Activated CD8-positive, alpha-beta memory T cell treated with anti-CD3 and anti-CD28 coated beads for 4 hours (primary cell): ENCODE measurements around the gene MUSTN1.

ENCODE experiments used
- DNase-seq, 2 donors: peaks; one replicate each; pipeline ENCODE4 v3.0.0-alpha.2; 2020; ENCODE audit warnings: low read depth in 2 of 2

Gene MUSTN1

DNA sequence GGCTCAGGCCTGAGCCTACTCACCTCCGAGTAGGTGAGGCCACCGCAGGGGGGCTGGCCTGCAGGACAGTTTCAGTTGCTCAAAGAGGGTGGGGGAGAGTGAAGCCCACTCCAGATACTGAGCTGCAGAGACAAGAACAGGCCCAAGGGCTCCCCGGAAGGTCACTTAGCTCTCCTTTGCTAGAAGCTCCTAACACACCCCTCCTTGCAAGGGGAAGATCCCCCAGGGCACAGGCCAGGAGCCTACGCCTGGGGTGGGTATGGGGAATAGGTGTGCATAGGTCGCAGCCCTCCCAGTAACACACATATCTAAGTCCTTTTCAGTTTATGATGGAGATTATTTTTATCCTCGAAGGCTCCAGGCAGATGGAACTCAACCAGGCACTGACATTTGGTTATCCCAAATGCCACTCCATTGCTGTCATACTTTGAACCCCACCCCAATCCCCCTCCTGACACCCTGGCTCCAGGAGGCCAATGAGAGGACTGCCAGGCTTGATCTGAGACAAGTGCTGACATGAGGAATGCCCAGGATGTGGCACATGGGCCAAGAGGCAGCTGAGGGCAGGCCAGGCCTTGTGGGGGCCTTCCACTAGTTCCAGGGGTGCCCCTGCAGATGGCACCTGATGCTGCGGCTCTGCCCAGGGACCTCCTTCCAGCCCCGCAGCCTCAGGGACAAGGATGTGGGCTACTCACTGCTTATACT is 1.1 kb upstream of the MUSTN1 start:
- no peak for DNase-seq

DNA sequence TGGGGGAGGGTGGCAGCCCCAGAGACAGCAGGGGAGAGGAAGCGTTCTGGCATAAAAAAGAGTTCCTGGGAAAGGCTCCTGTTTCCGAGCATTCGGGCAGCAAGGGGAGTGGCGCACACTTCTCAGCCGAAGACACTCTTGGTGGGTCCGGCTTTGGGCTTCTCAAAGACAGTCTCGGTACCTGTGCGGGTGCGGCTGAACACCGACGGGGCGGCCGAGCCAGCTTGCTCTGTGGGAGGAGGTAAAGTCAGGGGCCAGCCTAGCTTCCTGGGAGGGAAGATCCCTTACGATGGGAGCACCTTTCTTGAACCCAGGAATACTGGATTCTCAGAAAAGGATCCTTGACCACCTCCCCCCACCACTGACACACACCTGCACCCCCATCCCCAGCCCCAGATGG is 1.6 kb downstream of the MUSTN1 start:
- no peak for DNase-seq

DNA sequence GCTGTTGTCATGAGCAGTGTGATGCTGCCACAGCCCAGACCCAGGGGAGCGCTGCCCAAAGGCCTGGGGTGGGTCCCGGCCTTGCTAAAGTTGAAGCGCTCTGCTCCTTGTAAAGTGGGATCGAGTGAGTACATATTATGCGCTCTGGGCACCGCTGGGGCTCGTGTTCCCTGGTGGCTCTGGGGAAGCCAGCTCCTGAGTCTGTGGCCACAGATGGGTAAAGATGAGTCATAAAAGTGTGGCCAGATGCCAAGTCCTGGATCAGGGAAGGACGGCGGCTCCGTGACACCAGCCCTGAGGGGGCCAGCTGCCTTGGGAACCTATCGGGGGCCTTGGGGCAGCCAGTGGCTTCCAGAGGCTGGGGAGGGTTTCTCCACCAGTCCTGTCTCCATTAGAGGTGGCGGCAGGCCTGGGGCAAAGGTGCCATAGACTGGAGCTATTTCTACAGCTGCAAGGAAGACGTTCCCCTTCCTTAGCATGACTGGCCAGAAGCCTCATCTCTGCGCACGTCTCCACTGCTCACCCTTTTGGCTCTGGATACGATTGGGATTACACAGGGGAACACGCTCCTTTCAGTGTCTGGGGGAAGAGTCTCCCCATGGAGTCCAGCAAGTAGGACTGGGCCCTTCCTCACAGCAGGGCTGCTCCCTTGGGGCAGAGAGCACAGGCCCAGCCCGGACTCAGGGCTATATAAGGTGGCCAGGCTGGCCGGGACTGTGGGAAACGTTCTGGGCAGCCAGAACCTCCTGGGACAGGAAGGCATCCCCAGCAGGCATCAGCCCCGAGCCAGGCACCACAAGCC is 3.1 kb downstream of the MUSTN1 start:
- no peak for DNase-seq

DNA sequence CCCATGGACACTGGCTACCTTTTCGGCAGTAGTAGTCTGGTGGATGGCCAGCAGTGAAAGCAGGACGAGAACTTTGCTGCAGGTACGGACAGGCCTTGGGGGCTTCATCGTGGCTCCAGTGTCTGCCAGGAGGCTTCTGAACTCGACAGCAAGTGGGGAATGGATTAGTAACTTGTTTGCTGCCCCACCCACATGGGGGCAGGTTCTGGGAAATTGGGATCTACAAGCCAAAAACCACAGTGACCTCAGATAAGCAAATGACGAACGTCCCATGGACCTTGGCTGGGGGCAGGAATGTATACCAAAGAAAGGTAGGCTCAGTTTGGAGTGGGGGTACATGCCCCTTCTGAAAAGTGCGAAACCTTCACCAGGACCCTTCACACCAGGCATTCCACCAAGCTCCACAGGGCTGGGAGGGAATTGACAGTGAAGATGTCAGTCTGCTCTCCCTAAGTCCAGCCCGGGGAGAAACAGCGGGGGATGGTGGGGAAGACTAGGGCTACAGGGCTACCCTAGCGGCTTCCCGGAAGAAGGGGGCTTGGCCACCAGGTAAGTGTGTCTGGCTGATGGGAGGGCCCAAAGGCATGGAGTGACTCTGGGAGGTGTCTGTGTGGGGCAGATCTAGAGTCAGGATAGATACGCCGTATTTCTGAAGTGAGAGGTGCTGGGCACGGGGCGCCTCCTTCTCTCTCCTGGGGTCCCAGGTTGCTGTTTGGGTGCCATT is 4.1 kb downstream of the MUSTN1 start, which contains the start of gene ITIH4:
ITIH4 (minus strand) TSS at position 138 of the 724 bp plus-strand sequence; CDS start at position 108, 30 bp downstream.
- DNase-seq = no peak

DNA sequence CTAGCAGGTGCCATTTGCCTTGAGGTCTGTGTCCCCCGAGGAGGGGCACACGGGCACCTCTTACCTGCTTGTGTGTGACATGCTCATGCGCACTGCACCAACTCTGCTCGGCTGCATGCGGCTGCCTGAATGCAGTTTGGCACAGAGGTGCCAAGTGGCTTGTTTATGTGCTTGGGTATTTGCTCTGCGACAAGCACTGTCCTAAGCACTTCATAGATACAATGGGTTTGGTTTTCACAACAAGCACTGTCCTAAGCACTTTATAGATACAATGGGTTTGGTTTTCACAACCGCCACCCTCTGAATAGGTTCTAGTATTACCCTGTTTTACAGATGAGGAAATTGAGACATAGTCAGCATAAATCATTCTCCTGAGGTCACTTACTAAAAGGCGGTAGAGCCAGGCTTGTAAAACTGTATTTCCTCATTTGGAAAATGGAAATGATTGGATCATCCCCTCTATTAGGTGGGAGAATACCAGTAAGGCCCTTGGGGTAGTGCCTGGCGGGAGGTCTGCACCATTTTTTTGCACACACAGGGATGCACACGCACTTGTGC is 4.8 kb downstream of the MUSTN1 start:
- DNase-seq = no peak

DNA sequence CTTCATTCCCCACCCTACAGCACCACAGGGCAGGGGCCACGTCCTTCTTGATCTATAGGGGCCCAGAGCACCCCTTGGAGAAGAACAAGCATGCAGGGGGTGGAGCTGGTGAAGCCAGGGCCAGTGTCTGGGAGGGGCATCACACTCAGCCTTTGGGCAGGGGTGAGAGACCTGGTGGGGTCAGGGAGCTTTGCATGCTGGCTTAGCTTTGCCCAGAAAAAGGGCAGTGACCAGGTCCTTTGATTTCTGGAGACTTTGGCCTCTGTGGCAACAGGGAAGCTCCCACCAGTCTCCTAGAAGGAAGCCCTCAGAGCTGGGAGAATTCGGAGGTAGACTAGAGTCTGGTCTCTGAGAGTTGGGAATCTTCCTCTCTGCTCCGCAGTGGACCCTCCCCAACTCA is 5.3 kb downstream of the MUSTN1 start:
- no peak for DNase-seq

DNA sequence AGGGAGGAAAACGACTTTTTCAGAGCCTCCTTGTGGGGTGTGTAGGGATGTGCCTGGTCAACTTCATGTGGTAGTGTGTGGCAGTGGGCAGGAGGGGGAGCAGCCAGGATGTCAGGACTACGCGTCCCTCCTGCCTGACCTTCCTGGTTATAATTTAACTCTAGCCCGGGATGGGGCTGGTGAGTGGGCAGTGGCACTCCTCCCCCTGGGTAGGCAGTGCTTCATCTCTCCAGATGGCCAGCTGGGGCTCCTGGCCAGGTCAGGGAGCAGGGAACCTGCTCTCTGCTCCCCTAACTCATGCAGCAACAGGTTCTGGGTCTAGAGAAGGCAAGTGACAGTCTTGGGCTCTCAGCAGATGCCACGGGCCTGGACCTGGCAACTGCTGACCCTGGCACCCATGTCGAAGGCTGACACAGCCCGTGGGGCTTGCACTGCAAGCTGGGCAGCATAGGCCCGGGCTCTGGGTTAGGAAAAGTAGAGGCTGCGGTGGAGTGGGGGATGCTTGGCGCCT is 6.9 kb downstream of the MUSTN1 start:
- DNase-seq = no peak

DNA sequence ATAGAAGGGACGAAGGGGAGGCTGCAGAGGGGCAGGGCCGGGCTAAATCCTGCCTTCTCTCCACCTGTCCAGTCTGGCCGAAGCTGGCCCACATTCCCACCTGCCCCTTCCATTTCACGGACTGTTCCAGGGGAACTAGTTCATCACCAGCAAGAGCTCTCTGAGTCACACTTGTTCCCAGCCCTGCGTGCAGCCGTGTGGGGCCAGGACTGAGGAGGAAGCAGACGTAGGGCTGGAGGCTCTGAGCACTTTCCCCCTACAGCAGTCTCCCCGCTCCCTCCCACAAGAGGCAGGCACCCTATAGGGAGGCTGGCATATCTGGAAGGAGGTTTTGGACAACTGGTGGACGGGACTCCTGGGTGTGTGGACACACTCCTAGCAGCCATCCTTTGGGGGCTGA is 7.4 kb downstream of the MUSTN1 start:
- DNase-seq = no peak

DNA sequence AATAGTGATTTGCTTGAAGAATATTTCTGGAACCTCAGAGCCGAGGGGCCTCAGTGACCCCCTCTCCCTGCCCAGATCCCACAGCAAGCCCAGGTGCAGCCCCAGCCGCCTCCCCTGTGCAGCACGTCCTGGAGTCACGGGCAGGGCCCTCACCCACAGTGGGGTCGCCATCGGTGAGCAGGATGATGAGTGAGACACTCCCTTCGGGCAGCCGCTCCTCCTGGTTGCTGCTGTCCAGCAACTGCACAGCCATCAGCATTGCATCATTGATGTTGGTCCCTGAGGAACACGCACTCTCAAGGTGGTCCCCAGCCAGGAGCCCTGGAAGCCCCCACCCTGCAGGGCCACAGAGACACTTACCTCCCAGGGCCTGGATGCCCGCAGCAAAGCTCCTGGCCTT is 10.8 kb downstream of the MUSTN1 start:
- no peak for DNase-seq

DNA sequence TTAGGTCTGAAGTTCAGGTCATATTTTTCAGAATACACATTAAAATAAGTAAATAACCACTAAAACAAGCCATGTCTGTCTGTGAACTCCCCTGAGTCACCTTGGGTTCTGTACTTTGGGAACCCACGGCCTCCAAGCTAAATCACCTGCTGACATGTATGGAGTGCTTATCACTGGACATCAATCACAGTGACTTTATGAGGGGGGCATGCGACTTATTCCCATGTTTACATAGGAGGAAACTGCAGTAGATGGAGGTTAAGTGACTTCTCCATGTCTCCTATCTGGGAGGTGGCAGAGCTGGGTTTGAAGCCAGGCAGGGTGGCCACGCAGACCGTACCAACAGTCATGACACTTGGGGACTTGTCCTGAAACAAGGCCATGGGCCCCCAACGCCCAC is 12.5 kb downstream of the MUSTN1 start:
- no peak for DNase-seq

DNA sequence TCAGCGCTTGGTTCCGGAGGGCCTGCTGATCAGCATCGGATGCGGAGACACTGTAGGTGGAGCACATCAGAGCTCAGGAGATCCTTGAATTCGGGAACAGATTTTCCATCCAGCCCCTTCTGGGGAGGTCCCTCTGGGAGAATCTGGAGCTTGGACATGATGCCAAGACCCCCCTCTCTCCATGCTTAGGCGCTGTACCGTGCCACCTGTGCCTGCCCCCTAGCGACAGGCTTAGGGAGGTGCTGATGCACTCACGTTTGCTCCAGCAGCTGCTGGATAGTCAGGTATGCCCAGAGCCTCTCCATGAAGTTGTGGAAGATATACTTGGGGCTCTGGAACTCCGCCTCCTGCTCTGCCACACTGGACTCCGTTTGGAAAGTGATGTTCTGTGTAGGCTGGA is 14.1 kb downstream of the MUSTN1 start:
- no peak for DNase-seq

DNA sequence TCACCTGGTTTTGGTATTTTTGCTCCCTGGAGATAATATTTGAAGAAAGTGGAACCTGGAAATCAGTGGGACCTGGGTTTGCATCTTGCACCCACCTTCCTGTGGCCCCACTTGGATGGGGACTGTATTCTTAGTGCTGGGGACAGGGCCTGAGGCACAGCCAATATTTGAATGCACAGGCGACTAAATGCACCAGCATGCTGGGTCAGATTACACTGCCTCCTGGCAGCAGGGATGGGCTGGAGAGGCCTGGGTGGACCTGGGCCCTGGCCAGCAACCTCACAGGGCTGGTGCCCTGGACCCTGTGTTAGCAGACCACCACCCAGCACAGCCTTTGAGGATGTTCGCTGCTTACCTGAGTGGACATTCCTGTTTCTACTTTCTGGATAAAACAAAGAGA is 14.9 kb downstream of the MUSTN1 start:
- DNase-seq = no peak

DNA sequence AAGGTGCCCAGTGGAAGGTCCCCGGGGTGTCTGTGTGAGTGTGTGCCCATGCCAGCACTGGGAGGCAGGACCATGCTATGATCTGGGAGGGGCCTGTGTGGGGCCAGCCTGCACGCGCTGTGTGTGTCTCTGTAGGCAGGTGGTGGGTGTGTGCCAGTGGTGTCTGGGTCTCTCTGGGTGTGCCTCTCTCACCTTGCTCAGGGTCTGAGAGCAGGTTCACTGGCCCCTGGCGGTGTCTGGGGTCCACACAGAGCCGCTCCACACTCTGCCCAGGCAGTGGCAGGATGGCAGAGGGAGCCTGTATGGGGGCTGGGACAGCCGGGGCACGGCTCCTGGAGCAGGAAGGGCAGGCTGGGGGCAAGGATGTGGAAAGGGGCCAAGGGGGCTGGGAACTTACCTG is 17.0 kb downstream of the MUSTN1 start:
- no peak for DNase-seq

DNA sequence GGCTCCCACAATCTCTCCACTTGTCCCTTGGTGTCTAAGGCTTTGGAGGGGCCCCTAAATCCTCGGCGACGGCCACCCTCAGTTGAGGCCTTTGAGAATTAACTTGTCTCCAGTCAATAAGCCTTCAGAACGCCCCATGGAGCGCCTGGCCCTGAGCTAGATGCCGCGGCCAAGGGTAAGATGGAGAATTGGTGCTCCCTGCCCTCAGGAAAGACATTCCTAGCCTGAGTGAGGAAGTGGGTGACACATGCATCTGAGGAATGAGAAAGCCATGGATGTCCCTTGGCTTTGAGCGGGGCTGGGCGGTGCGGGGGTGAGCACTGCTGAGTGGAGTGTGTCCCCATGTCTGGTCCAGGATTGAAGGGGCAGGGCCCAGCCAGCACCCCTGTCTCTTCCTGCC is 17.6 kb downstream of the MUSTN1 start:
- DNase-seq = no peak

DNA sequence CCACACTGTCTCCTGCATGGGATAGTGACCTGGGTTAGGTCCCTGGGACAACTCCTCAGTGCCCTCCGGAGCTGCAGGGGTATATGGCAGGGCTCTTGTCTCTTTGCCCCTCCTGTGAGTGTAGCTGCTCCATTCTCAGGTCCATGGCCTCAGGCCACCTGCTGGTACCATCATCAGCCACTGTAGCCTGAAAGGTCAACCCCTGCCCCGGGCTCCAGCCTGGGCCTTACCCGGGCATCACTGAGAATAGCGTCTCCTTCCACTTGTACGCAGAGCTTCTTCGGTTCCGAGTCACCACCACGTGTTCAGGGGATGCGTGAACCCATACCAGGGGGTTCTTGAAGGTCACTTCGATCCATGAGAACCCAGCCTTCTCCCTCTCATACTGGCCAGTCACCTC is 18.2 kb downstream of the MUSTN1 start:
- DNase-seq = no peak

DNA sequence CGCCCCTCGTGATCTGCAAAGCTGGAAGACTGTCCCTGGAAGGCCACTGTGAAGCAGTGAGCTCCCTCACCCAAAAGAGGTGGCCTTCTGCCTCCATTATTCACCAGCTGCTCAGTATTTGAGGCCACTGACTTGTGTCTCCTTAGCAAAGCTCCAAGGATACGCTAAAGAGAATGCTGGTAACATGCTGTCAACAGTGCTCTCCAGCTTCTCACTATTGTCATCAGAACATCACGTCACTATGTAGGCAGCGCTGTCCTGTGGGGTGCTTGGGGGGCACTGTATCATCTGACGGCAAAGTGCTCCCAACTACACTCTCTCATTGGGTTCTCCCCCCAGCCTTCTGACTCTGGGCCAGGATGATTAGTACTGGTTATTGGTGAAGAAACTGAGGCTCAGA is 18.6 kb downstream of the MUSTN1 start:
- DNase-seq = no peak

DNA sequence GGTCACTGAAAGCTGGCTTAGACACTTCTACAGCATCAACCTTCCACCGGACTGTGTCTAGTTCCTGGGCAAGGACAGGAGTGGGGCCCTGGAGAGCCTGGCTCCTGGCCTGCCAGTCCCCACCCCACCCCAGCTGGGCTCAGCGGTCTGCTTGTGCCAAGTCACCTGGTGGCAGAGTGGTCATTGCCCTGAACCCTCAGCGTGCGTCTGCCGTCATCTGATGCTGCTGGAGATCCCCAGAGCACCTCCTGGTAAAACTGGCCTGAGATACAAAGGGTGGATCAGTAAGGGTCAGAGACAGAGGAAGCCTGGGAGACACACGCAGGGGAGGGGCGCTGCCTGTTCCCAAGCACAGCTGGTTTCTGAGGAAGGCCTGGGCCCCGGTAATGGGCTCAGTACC is 21.0 kb downstream of the MUSTN1 start:
- no peak for DNase-seq

DNA sequence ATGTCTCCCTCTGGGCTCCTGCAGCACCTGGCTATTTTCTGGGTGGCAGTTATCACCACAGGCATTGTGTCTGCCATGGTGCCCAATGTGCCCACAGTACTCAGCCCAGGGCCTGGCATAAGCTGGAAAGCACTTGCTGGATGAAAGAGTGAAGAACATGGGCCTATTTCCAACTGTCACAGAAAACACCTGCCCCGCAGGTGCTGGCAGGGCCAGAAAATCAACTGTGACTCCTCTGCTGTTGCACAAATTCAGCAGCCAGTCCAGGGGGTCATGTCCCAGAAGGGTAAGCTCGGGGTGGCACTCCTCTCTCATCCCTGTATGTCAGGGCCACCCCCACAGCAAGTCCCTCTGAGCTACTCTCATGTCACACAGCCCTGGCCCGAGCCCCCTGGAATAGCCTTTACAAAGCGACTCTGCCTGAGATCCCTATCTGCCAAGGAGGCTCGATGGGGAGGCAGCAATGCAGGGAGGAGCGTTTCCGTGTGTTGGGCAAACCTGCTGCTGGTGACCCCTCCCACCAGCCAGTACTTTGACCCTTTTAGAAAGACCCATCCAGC is 23.3 kb downstream of the MUSTN1 start:
- no peak for DNase-seq

DNA sequence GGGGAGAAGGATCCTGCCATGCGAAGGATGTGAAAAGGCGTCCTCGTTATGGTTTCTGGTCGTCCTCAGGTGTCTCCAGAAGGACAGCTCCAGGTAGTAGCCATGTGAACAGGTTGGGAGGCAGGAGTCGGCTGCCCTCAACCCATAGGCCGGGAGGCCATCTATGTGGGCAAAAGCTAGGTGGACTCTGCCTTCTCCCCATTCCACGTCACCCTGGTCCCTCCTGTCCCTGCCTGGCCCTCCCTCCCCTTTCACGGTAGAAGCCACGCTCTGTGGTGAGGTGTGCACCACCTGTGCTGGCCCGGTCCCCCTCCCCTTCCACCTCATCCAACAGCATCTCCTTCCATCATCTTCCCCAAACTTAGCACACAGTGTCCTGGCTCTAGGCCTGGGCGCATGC is 23.9 kb downstream of the MUSTN1 start:
- DNase-seq = no peak

DNA sequence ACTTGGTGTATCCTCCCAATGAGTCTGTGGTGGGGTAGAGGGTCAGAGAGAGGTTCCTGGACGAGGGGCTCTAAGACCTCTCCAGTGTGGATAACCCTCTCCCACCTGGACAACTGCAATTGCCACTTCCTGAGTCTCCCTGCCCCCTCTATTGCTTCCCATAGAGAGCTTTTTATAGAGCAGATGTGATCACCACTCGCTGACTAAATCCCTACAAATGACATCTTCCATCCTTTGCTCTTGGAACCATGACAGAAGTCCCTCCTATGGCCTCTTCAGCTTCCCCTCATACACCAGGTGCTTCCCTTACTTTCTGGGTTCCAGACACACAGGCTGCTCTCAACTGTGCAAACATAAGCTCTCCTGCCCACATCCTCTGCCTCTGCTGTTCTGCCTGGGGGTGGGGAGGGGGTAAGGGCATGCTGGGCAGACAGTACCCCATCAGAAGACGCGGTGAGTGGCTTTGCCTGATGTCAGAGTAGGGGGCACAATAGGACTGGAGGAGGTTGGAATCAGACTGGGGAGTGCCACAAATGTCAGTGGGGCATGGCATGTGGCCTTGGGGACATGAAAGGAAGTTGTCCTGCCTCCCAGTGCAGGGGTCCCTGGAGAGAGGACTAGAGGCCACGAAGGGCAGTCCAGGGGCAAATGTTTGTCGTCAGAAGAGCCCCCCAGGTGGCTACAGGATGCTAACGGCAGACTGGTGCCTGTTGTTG is 25.0 kb downstream of the MUSTN1 start:
- no peak for DNase-seq

DNA sequence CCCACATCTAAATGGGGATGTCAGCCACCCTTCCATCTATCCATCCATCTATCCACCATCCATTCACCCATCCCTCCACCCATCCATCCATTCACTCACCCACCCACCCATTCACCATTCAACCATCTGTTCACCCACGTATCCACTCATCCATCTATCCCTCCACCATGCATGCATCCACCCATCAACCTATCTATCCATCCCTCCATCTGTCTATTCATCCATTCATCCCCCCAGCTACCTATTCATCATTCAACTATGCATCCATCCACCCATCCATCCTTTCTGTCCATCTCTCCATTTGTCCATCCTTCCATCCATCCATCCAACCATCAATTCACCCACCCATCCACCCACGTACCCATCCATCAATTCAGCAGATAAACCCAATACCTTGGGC is 25.7 kb downstream of the MUSTN1 start:
- no peak for DNase-seq
